HepG2 (cell line): ENCODE results near the gene FOXI2. TPM values are rescaled to one million over a fixed set of nuclear protein-coding genes. Genes with fewer than 3 reads are reported as not detected.

Experiments
- JUNB ChIP-seq: sonication (generic); formaldehyde crosslinking; IDR thresholded peaks from 2 replicates; pipeline ENCODE4 v1.8.0; 2022; ENCODE audit warnings: missing genetic modification reagents, mild to moderate bottlenecking, borderline replicate concordance
- KDM1A ChIP-seq: IDR thresholded peaks from 2 replicates; pipeline ENCODE4 v1.6.1; 2016; ENCODE audit warnings: missing compliant biosample characterization
- PAWR ChIP-seq: sonication (generic); formaldehyde crosslinking; IDR thresholded peaks from 2 replicates; pipeline ENCODE4 v1.4.0; 2020; ENCODE audit warnings: missing genetic modification reagents, mild to moderate bottlenecking, borderline replicate concordance
- SIN3B ChIP-seq: fragments of 150-350 bp; IDR thresholded peaks from 2 replicates; pipeline ENCODE4 v1.6.1; 2014; ENCODE audit warnings: low read length
- ZFP91 ChIP-seq: sonication (generic); formaldehyde crosslinking; IDR thresholded peaks from 2 replicates; pipeline ENCODE4 v1.9.0; 2022; ENCODE audit warnings: missing genetic modification reagents, mild to moderate bottlenecking, borderline replicate concordance
- ZNF549 ChIP-seq: sonication (generic); formaldehyde crosslinking; IDR thresholded peaks from 2 replicates; pipeline ENCODE4 v1.5.0; 2020; ENCODE audit warnings: missing genetic modification reagents
- ZNF646 ChIP-seq: sonication (generic); formaldehyde crosslinking; IDR thresholded peaks from 2 replicates; pipeline ENCODE4 v1.9.0; 2021; ENCODE audit warnings: mild to moderate bottlenecking, missing genetic modification reagents
- ZNF660 ChIP-seq: sonication (generic); formaldehyde crosslinking; IDR thresholded peaks from 2 replicates; pipeline ENCODE4 v1.5.1; 2020; ENCODE audit warnings: mild to moderate bottlenecking, low read depth, missing genetic modification reagents, borderline replicate concordance
- ZSCAN22 ChIP-seq: sonication (generic); formaldehyde crosslinking; IDR thresholded peaks from 2 replicates; pipeline ENCODE4 v1.4.0; 2020; ENCODE audit warnings: mild to moderate bottlenecking, missing genetic modification reagents
- polyA plus RNA-seq, 8 experiments: library from polyadenylated mRNA; depleted of rRNA in 3 of 8; stranded (reverse) in 7 of 8; unstranded in 1 of 8; fragments of >200 nt; fragmentation: Illumina TruSeq in 4 of 8; extraction: Trizol in 4 of 8; gene quantifications; 2 replicates each; pipeline versions ENCODE4 v1.2.1 to v1.2.3, GENCODE V29; 2011 to 2016; ENCODE audit warnings: low read depth in 4 of 8, missing spikeins in 1 of 8, mixed read lengths in 1 of 8; ENCODE audit not compliant: insufficient read depth in 1 of 8
- total RNA-seq, 5 experiments: library from RNA; depleted of rRNA; stranded (reverse); fragments of >200 nt; fragmentation: Illumina TruSeq; extraction: Trizol; gene quantifications; 2 replicates each; pipeline ENCODE4 v1.2.3, GENCODE V29; 2016; ENCODE audit warnings: low read depth in 1 of 5
- TF ChIP-seq, protein P1 (sequence below): sonication (generic); formaldehyde crosslinking; IDR thresholded peaks from 2 replicates; pipeline ENCODE4 v1.4.0; 2020; ENCODE audit warnings: missing genetic modification reagents, borderline replicate concordance

Gene FOXI2
- total and polyA plus RNA-seq, 2 of the 13 experiments (the other 11 are each of a cell fraction or from before 2014, with no cell fraction given) = not detected

DNA sequence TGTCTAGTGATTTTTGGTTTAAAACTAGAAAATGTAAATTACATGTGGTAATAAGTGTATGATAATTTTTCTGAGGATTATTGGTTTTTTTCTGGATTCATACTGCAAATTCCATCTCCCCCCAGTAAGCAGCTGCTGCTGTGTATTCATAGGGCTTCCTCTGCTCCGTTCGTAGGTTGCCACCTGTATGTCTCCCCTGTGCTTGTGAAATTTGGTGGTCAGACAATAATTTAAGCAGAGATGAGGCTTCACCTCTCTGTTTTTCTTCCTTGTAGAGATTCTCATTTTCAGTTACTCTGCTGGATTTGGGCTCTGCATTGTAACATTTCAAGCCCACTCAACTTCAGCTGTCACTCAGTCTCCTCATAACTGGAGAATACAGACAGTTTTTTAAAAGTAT, 50.9 kb downstream of the FOXI2 start (continued):
- TF ChIP-seq, protein P1, sequence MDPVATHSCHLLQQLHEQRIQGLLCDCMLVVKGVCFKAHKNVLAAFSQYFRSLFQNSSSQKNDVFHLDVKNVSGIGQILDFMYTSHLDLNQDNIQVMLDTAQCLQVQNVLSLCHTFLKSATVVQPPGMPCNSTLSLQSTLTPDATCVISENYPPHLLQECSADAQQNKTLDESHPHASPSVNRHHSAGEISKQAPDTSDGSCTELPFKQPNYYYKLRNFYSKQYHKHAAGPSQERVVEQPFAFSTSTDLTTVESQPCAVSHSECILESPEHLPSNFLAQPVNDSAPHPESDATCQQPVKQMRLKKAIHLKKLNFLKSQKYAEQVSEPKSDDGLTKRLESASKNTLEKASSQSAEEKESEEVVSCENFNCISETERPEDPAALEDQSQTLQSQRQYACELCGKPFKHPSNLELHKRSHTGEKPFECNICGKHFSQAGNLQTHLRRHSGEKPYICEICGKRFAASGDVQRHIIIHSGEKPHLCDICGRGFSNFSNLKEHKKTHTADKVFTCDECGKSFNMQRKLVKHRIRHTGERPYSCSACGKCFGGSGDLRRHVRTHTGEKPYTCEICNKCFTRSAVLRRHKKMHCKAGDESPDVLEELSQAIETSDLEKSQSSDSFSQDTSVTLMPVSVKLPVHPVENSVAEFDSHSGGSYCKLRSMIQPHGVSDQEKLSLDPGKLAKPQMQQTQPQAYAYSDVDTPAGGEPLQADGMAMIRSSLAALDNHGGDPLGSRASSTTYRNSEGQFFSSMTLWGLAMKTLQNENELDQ = no peak
- TF ChIP-seq ZNF660 (CRISPR knock-in tag) (no peak), ZNF646 (CRISPR knock-in tag) (no peak), SIN3B (no peak), ZNF549 (CRISPR knock-in tag) (no peak), KDM1A (CRISPR knock-in tag) (no peak), ZSCAN22 (CRISPR knock-in tag) (no peak), ZFP91 (CRISPR knock-in tag) (no peak), PAWR (no peak), JUNB (CRISPR knock-in tag) (no peak)
